MM.1S (cell line): Measurements from ENCODE around the gene MAP2K6.

Experiments
- CTCF ChIP-seq: fragments of 300-600 bp; sonication (generic); IDR thresholded peaks from 2 replicates; pipeline ENCODE4 v1.5.1; 2016; ENCODE audit warnings: antibody characterized with exemption, low read length, mixed read lengths
- EZH2 ChIP-seq: fragments of 300-600 bp; sonication (generic); optimal IDR thresholded peaks from 2 replicates; pipeline ENCODE3; 2017; ENCODE audit warnings: low read depth, mild to moderate bottlenecking, antibody characterized with exemption, low read length, mixed read lengths

- TF ChIP-seq EZH2, result no peak
- no peak for TF ChIP-seq CTCF
Measured at GRCh38 chr17:69552986-69553667, 138.6 kb downstream of the MAP2K6 start.
